ENCODE results near the gene FABP1. TPM values are rescaled to one million over a fixed set of nuclear protein-coding genes. Genes with fewer than 3 reads are reported as not detected.

FABP1 gene
- total RNA-seq, 1 donor from 2014 or later = not detected

DNA sequence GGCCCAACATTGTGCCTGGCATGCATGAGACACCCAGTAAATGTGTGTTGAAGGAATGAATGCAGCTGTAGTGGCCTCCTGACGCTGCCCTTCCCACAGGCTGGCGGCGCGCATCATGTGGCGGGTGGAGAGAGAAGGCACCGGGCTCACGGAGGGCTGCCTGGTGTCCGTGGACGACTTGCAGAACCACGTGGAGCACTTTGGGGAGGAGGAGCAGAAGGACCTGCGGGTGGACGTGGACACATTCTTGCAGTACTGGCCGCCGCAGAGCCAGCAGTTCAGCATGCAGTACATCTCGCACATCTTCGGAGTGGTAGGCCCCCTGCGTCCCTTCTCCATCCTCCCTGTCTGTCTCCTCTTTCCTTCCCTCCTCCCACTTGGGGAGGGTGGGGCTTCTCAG lies 40.1 kb downstream of the FABP1 start:
- no peak for ATAC-seq
- intact Hi-C loops (cut with DNase I) = no loop called here
- DNase-seq (ENCODE audit: low spot score) = no peak

DNA sequence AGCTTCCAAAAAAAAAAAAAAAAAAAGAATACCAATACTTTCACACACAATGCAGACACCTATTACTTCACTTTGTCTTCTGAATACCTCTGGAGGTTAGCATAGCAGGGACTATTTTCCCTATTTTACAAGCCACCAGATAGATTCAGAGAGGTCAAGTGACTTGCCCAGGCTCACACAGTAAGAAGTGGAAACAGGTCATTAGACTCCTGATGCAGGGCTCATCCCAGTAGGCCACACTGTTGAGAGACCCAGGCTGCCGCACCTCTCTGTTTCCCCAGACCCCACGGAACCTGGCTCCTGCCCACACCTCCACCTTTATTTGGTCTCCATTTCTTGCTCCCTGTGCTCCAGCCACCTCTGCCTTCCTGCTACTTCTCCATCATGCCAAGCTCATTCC lies 40.8 kb downstream of the FABP1 start:
- intact Hi-C loops (cut with DNase I) = no loop called here

DNA sequence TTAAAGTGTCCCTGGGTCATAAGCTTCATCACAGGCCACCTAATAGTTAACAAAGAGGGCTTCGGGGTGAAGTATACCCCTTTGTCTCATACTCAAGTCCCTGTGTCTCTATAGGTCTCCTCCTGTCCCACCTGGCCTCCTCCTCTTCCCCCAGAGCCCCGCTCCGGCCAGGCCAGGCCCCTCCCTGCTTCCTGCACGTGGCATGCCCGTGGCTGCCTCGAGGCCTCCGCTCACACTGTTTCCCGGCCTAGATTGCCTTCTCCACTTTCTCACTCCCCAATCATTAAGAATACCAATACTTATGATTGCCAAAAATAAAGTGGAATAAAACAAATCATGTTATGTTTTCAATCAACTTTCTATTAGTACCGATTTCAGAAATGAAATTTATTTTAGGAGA lies 41.5 kb downstream of the FABP1 start:
- DNase-seq (ENCODE audit: low spot score) = no peak
- no peak for ATAC-seq
- intact Hi-C loops (cut with DNase I) = no loop called here

More for the DNA sequence above, 40.8 kb downstream of the FABP1 start:
- DNase-seq (ENCODE audit: low spot score) = no peak
- no peak for ATAC-seq

DNA sequence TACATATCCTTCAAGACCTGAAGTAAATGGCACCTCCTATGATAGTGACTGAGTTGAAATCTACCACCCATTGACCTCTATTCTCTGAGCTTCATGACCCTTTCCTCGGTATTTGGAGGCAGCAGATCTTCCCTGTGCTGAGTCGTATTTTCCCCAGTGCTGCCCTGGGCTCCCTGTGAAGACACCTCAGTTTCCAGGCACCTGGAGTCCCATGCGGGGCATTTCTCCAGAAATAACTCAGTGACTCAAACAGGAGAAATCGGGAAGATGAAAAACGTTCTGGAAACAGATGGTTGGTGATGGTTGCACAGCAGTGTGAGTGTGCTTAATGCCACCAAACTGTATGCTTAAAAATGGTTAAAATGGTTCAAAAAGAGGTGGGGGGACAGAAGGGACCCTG lies 42.3 kb downstream of the FABP1 start:
- ATAC-seq = no peak
- no peak for DNase-seq (ENCODE audit: low spot score)
- intact Hi-C loops (cut with DNase I) = no loop called here

DNA sequence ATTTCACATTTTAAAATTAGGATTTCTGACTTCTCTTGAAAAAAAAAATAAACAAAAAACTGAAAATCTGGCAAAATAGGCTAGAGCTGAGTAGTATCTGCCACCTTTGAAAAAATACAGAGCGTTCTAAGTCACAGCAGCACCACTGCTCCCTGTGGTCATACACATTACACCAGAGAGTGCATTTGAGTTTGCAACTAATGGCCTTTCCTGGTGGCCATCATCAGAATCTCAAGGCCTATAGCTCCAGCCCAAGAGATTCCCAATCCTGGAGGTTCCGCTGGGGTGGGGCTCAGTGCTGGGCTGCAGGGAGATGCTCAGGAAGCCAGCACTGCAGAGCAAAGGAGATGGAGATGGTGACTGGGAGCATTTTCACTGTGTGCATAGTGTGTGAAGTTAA lies 42.8 kb downstream of the FABP1 start:
- intact Hi-C loops (cut with DNase I) = no loop called here
- ATAC-seq = no peak
- no peak for DNase-seq (ENCODE audit: low spot score)

DNA sequence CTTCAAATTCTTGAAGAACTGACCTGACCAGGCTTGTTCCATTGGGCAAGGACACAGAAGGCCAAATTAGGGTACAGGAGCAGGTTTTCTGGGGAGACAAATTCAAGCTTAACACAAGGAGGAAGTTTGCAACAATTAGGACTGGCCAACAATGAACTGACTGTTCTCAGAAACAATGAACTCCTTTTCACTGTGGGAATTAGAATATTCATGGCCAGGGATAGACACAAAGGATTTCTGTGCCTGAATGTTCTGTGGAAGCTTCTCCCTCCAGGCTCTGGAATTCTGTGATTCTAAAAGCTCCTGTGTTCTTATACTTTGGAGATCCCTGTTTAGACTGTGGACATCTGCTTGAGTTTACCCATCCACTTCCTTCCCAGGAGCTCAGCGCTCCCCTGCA lies 45.1 kb downstream of the FABP1 start:
- intact Hi-C loops (cut with DNase I) = no loop called here
- ATAC-seq (peak; percentile 70), DNase-seq (ENCODE audit: low spot score) (no peak)

DNA sequence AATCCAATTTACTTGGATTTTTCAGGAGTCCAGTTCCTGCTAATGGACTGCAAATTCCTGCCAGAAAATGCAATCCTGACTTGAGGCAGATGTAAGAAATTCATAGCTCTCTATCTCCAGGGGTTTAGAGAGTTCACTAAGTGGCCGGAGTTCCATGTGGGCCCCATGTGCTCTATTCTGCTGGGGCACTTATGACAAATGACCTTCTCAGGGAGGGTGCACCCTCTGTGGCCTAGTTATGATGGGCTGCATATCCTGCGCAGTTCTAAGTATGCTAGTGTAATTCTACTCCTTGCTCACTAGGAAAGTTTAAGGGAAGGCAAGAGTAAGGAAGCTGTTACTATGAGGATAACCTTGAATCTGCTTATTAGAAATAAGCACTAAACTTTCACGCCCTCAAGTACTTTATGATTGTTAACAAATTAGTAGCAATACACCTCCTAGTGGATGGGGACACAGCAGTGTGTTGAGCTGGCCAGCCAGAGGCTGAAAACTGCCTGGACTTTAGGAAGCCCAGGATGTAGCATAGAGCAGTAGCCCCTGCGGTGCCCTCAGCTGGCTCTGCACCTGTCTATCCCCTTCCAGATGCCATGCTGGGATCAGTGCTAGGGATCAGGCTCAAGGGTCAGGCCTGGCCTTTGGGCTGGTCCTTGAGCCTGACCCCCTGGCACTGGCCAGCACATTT lies 45.8 kb downstream of the FABP1 start:
- intact Hi-C loops (cut with DNase I) = no loop called here
- DNase-seq (ENCODE audit: low spot score) = no peak
- ATAC-seq = peak; percentile 26

DNA sequence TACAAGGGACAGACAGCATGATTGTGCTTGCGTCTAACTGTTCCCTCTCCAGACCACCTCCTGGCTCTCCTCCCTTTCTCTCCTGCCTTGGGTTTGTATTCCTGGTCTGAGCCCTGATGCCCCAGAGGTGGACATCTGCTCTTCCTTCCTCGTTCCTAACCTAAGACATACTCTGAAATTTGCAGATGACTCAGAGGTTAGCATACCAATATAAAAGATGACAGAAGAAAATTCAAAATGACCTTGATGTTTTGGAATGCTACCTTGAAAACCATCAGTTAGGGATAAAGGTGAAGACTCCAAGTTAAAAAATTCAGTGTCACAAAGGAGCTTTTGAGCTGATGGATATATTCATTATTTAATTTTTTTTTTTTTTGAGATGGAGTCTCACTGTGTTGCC lies 47.3 kb downstream of the FABP1 start:
- no peak for DNase-seq (ENCODE audit: low spot score)
- ATAC-seq = no peak
- intact Hi-C loops (cut with DNase I) = no loop called here

DNA sequence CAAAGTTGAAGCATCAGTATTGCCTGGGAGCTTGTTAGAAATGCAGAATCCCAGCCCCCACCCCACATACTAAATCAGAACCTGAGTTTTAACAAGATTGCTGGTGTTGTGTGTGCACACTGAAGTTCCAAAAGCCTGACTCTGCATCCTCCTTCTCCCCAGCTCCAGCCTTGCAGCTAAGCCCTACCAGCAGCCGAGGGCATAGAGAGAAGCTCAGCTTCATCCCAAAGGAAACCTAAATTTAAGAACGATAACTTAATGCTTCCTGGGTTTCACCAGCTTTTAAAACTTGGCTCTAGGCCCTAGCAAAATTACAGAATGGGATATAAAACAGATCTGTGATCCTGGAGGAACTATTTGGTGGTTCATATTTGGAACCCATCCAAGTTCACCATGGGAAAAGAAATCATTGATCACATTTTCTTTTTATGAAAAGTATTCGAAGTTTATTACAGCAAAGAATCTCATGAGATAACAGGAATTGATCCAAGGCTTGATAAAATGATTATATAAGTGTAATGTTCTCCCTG lies 49.2 kb downstream of the FABP1 start:
- intact Hi-C loops (cut with DNase I) = no loop called here
- no peak for DNase-seq (ENCODE audit: low spot score)
- no peak for ATAC-seq

DNA sequence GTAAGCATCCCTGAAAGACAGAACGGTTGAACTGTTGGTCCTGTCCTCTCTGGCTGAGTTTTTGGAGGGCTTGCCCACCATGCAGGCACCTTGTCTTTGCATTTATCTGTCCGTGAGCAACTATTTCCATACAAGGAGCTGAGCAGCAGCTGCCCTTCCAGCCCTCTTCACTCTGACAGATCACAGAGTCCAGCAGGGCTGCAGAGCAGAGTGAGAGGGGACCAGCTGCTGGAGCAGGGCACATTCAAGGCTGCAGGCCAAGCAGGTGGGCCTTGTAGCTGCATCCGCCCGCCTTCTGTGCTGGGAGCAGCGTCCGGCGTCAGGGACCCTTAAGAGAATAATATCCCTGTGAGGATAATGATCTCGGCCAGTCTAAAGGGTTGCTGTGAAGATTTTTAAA lies 50.8 kb downstream of the FABP1 start:
- ATAC-seq (no peak), DNase-seq (ENCODE audit: low spot score) (no peak)
- intact Hi-C loops (cut with DNase I) = no loop called here

DNA sequence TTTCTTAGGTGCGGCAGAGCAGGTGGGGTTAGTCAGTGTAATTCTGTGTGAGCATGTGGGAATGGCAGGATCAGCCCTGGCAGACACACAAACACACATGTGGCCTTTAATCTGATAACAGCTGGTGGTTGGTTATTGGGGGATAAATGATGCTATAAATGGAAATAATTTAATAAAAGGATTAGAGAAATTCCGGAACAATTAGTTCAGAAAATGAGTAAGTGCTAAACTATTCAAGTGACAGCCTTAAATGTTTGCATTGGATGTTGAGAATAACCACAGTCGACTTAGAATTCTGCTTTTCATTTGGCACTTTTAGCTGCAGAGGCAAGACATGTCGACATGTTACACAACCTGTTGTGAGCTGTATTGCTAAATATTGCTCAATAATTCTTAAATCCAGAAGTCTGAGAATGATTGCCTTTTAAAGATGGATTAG lies 53.0 kb downstream of the FABP1 start:
- ATAC-seq (no peak), DNase-seq (ENCODE audit: low spot score) (no peak)

DNA sequence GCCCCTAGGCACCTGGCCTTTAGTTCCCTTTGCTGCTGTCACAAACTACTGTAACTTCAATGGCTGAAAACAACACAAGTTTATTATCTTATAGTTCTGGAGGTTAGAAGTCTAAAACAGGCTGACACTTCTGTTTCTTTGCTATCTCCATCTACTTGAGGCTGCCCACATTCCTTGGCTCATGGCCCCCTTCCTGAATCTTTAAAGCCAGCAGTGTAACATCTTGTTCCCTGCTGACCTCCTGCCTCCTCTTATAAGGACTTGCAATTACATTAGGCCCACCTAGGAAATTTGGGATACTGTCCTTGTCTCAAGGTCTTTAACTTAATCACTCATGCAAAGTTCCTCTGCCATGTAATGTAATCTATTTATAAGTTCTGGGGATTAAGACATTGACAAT lies 53.7 kb downstream of the FABP1 start:
- ATAC-seq = no peak
- DNase-seq (ENCODE audit: low spot score) = no peak
- intact Hi-C loops (cut with DNase I) = no loop called here

More for the DNA sequence above, 53.0 kb downstream of the FABP1 start:
- intact Hi-C loops (cut with DNase I) = no loop called here

Small RNA genes lying within 50 kb of the gene (microRNA-seq; reads per million reads assigned to microRNA genes)
- 1.4 reads per million for gene MIR4780

Other genes with a start within 250 kb of the FABP1 start
- 10.3 TPM for gene RNU2-63P, start 111.5 kb downstream of the FABP1 start, total RNA-seq
- 35.0 TPM for gene KRCC1, start 72.3 kb downstream of the FABP1 start, total RNA-seq
- 0.49 TPM for gene SMYD1, start 60.2 kb downstream of the FABP1 start, total RNA-seq
- gene THNSL2, start 42.3 kb upstream of the FABP1 start, total RNA-seq = 33.3 TPM